Choroid plexus epithelial cell (primary cell): ENCODE measurements around the gene EFNA4.

Source experiments
- DNase-seq: peaks from one replicate; pipeline ENCODE4 v3.0.0-alpha.2; 2010; ENCODE audit warnings: low read depth
- H3K4me3 ChIP-seq: 2 replicates; pipeline ENCODE4 v1.5.1; 2011; ENCODE audit warnings: low read depth, mild to moderate bottlenecking, control low read depth, low read length, moderate library complexity
- CTCF ChIP-seq: conservative IDR thresholded peaks from 2 replicates; pipeline ENCODE4 v1.5.1; 2011; ENCODE audit warnings: low read depth, mild to moderate bottlenecking, control low read depth, inconsistent platforms, low read length, moderate library complexity

Gene EFNA4

GRCh38 chr1:155079487-155080311 is 16.2 kb downstream of the EFNA4 start:
- DNase-seq: no peak
- H3K4me3 ChIP-seq: no peak overlapping the region
- TF ChIP-seq CTCF: no peak

- no peak for TF ChIP-seq CTCF
- H3K4me3 ChIP-seq: no peak overlapping the region
- no peak for DNase-seq
Observed at GRCh38 chr1:155080312-155081228, 17.0 kb downstream of the EFNA4 start.

GRCh38 chr1:155081472-155082300 is 18.1 kb downstream of the EFNA4 start:
- no peak overlapping the region for H3K4me3 ChIP-seq
- DNase-seq: no peak
- TF ChIP-seq CTCF: no peak

GRCh38 chr1:155082301-155083051 is 18.9 kb downstream of the EFNA4 start:
- no peak overlapping the region for H3K4me3 ChIP-seq
- no peak for TF ChIP-seq CTCF
- DNase-seq: no peak

- no peak overlapping the region for H3K4me3 ChIP-seq
- DNase-seq: no peak
Observed at GRCh38 chr1:155083052-155083541, 19.6 kb downstream of the EFNA4 start.

More at GRCh38 chr1:155083052-155083541, 19.6 kb downstream of the EFNA4 start:
- no peak for TF ChIP-seq CTCF
